Panc1 (cell line): ENCODE measurements around the gene GPR50. TPM values are rescaled to one million over a fixed set of nuclear protein-coding genes. Genes with fewer than 3 reads are reported as not detected.

Experiments
- ATAC-seq: fragments of 200-7000 bp; cut with Tn5 transposase; 2 replicates; pipeline ENCODE4 v1.9.1; 2020; ENCODE audit warnings: mild to moderate bottlenecking, moderate library complexity
- BruUV-seq: library from RNA; stranded (reverse); fragments of 400-500 nt; replicated peaks from 2 replicates; lab custom pipeline; 2021; lab: Mats Ljungman, UMichigan
- CTCF ChIA-PET: fragments of 300-600 bp; sonication (Branson Sonifier 250); formaldehyde crosslinking; loops from one replicate; lab custom pipeline; 2022; ENCODE audit warnings: antibody characterized with exemption; lab: Charles Lee
- POLR2A ChIA-PET: fragments of 300-600 bp; sonication (Branson Sonifier 250); formaldehyde crosslinking; loops from one replicate; lab custom pipeline; 2022; ENCODE audit warnings: antibody characterized with exemption; lab: Charles Lee
- DNase-seq: peaks from one replicate; pipeline ENCODE4 v3.0.0-alpha.2; 2010; ENCODE audit warnings: low read depth, low spot score
- H3K27ac ChIP-seq: 2 replicates; pipeline ENCODE4 v1.5.1; 2011; ENCODE audit warnings: mild to moderate bottlenecking, low read length, inconsistent platforms
- H3K27me3 ChIP-seq: fragments of 200-500 bp; sonication (Bioruptor generic); 2 replicates; pipeline ENCODE4 v1.6.0; 2014; ENCODE audit warnings: low read length, inconsistent platforms; ENCODE audit not compliant: control insufficient read depth, insufficient read depth
- H3K36me3 ChIP-seq: fragments of 200-500 bp; sonication (Bioruptor generic); 2 replicates; pipeline ENCODE4 v1.5.1; 2014; ENCODE audit warnings: inconsistent platforms, mild to moderate bottlenecking, low read length, moderate library complexity; ENCODE audit not compliant: control insufficient read depth, insufficient read depth
- H3K4me1 ChIP-seq: 2 replicates; pipeline ENCODE4 v1.5.1; 2011; ENCODE audit warnings: inconsistent platforms, mild to moderate bottlenecking, low read length, moderate library complexity; ENCODE audit not compliant: control insufficient read depth, insufficient read depth
- H3K4me3 ChIP-seq, 2 experiments: 2 replicates each; pipeline ENCODE4 v1.5.1; 2011 to 2012; ENCODE audit warnings: low read depth in 2 of 2, low read length in 2 of 2, mild to moderate bottlenecking in 2 of 2, inconsistent platforms in 1 of 2, moderate library complexity in 1 of 2
- H3K9me3 ChIP-seq: fragments of 200-500 bp; sonication (Bioruptor generic); 2 replicates; pipeline ENCODE4 v1.5.1; 2014; ENCODE audit warnings: low read depth, mild to moderate bottlenecking, inconsistent platforms, low read length, moderate library complexity; ENCODE audit not compliant: control insufficient read depth, insufficient read depth
- CTCF ChIP-seq: fragments of 450-650 bp; IDR thresholded peaks from 2 replicates; pipeline ENCODE4 v1.5.1; 2017; ENCODE audit warnings: mild to moderate bottlenecking
- POLR2AphosphoS5 ChIP-seq: IDR thresholded peaks from 2 replicates; pipeline ENCODE4 v1.6.1; 2012; ENCODE audit warnings: mild to moderate bottlenecking, low read depth, low read length, moderate library complexity
- SIN3A ChIP-seq: IDR thresholded peaks from 2 replicates; pipeline ENCODE4 v1.6.1; 2012; ENCODE audit warnings: low read depth, mild to moderate bottlenecking, low read length, moderate library complexity, borderline replicate concordance; ENCODE audit not compliant: insufficient read depth
- TCF7L2 ChIP-seq: IDR thresholded peaks from 2 replicates; pipeline ENCODE4 v1.6.1; 2011; ENCODE audit warnings: mild to moderate bottlenecking, low read depth, low read length, inconsistent platforms
- in situ Hi-C: cut with HindIII; loops from 2 replicates; pipeline ENCODE4 v1.10.0; 2016; ENCODE audit warnings: low sequenced_read_pairs, low pct_unique_long_range_greater_than_20kb
- intact Hi-C: fragments of 100-400 bp; cut with micrococcal nuclease; formaldehyde crosslinking; loops from one replicate; pipeline ENCODE4 v1.10.0; 2022; ENCODE audit not compliant: unreplicated experiment
- total RNA-seq: library from RNA; stranded (reverse); gene quantifications from one replicate; pipeline ENCODE4 v1.2.1, GENCODE V29; 2021; ENCODE audit not compliant: unreplicated experiment
- TF ChIP-seq, protein P1 (sequence below), 2 experiments: IDR thresholded peaks; 2 replicates each; pipeline ENCODE4 v1.6.1; 2011 to 2012; ENCODE audit warnings: low read depth in 2 of 2, control low read depth in 1 of 2, low read length in 1 of 2, mild to moderate bottlenecking in 1 of 2, moderate library complexity in 1 of 2; ENCODE audit not compliant: insufficient read depth in 1 of 2

GPR50 gene
- total RNA-seq, 1 experiment from 2014 or later = 0.26 TPM

DNA sequence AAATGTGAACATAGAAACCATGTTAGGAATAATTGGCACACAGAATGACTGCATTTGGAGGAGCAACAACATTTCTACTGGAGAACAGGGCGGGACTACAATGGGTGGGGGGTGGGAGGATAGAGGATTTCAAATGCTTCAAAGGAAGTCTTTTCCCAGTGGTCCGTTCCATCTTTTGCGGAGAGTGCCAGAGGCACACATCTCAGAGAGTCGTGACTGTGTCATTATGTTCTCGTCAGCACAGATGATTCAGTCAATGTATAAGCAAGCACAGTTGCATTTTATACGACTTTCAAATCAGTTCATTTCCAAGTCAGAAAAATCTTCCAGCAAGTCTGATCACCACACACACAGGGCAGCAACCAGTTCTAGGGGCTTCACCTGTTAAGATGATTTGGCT lies 22.7 kb upstream of the GPR50 start:
- Histone ChIP-seq H3K27ac (no peak overlapping the region), H3K4me3 (no peak overlapping the region), H3K9me3 (no peaks in the 10 kb centered on the region), H3K27me3 (no peaks in the 10 kb centered on the region; the same call in 1 of the 2 replicates), H3K4me1 (peaks cover 7% of the 10 kb centered on the region; the same call in 1 of the 2 replicates), H3K36me3 (no peaks in the 10 kb centered on the region)
- no TSS peak for BruUV-seq
- DNase-seq = no peak
- CTCF ChIA-PET = no interaction called here
- in situ Hi-C loops = no loop called here
- TF ChIP-seq SIN3A (no peak), POLR2AphosphoS5 (no peak), TCF7L2 (no peak), CTCF (no peak)
- TF ChIP-seq, protein P1, sequence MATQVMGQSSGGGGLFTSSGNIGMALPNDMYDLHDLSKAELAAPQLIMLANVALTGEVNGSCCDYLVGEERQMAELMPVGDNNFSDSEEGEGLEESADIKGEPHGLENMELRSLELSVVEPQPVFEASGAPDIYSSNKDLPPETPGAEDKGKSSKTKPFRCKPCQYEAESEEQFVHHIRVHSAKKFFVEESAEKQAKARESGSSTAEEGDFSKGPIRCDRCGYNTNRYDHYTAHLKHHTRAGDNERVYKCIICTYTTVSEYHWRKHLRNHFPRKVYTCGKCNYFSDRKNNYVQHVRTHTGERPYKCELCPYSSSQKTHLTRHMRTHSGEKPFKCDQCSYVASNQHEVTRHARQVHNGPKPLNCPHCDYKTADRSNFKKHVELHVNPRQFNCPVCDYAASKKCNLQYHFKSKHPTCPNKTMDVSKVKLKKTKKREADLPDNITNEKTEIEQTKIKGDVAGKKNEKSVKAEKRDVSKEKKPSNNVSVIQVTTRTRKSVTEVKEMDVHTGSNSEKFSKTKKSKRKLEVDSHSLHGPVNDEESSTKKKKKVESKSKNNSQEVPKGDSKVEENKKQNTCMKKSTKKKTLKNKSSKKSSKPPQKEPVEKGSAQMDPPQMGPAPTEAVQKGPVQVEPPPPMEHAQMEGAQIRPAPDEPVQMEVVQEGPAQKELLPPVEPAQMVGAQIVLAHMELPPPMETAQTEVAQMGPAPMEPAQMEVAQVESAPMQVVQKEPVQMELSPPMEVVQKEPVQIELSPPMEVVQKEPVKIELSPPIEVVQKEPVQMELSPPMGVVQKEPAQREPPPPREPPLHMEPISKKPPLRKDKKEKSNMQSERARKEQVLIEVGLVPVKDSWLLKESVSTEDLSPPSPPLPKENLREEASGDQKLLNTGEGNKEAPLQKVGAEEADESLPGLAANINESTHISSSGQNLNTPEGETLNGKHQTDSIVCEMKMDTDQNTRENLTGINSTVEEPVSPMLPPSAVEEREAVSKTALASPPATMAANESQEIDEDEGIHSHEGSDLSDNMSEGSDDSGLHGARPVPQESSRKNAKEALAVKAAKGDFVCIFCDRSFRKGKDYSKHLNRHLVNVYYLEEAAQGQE (IDR thresholded peaks at IDR 0.05; ENCODE audit: insufficient read depth in 1 of 2, low read depth in 2 of 2, low read length in 1 of 2) = no peak
- POLR2A ChIA-PET = no interaction called here
- no peak for ATAC-seq
- intact Hi-C loops = loop anchor here (5.0 to 10.0 kb wide), 4 partner anchors 209 to 1481 kb away; partner anchors contain the start of gene GABRQ

GRCh38 chrX:151155234-151155633 lies 21.1 kb upstream of the GPR50 start:
- no peak overlapping the region for H3K27ac ChIP-seq
- no peak overlapping the region for H3K4me3 ChIP-seq
- no peaks in the 10 kb centered on the region for H3K27me3 ChIP-seq
- H3K9me3 ChIP-seq = no peaks in the 10 kb centered on the region
- in situ Hi-C loops = no loop called here
- no peak for DNase-seq
- ChIA-PET CTCF (no interaction called here), POLR2A (no interaction called here)
- H3K36me3 ChIP-seq = no peaks in the 10 kb centered on the region
- intact Hi-C loops = loop anchor here (10.0 kb wide), 2 partner anchors 310 to 1480 kb away; partner anchors contain the start of gene GABRQ
- no peak for ATAC-seq
- BruUV-seq = no TSS peak
- no peak for TF ChIP-seq TCF7L2
- peaks cover 7% of the 10 kb centered on the region; the same call in 1 of the 2 replicates for H3K4me1 ChIP-seq

DNA sequence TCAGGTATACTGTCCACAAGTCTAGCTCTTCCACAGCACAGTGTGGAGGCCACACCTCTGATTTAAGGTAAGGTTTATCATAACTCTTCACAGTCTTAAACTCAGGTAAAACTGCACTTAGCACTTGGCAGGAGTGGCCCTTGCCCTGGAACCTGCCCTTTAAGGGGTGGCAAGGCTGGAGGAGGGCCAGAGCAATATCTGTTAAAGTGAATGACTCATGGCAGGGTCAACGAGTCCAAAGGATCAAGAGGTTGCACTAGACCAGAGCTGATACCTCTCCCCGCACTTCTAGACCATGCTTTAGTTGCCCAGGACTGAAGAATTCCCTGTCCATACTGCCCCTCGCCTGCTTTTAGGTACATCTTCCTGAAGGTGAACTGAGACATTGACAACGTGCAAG lies 14.7 kb upstream of the GPR50 start:
- H3K9me3 ChIP-seq = no peaks in the 10 kb centered on the region
- H3K27ac ChIP-seq = no peak overlapping the region
- no peaks in the 10 kb centered on the region for H3K27me3 ChIP-seq
- ChIA-PET CTCF (no interaction called here), POLR2A (no interaction called here)
- DNase-seq (no peak), ATAC-seq (no peak)
- in situ Hi-C loops (no loop called here), intact Hi-C loops (no loop called here)
- TF ChIP-seq, protein P1 (IDR thresholded peaks at IDR 0.05; ENCODE audit: insufficient read depth in 1 of 2, low read depth in 2 of 2, low read length in 1 of 2) = no peak
- no peak for TF ChIP-seq SIN3A
- TF ChIP-seq CTCF = no peak
- no peak for TF ChIP-seq TCF7L2
- TF ChIP-seq POLR2AphosphoS5 = no peak
- no TSS peak for BruUV-seq
- H3K4me3 ChIP-seq = no peak overlapping the region
- no peaks in the 10 kb centered on the region for H3K4me1 ChIP-seq
- H3K36me3 ChIP-seq = no peaks in the 10 kb centered on the region
